ENCODE results near the gene B4GALNT1. TPM values are rescaled to one million over a fixed set of nuclear protein-coding genes. Genes with fewer than 3 reads are reported as not detected.

B4GALNT1 gene
- total and polyA plus RNA-seq, 2 donors (not counting 1 experiment from before 2014, with no cell fraction given) = 1.3 to 2.3 TPM

DNA sequence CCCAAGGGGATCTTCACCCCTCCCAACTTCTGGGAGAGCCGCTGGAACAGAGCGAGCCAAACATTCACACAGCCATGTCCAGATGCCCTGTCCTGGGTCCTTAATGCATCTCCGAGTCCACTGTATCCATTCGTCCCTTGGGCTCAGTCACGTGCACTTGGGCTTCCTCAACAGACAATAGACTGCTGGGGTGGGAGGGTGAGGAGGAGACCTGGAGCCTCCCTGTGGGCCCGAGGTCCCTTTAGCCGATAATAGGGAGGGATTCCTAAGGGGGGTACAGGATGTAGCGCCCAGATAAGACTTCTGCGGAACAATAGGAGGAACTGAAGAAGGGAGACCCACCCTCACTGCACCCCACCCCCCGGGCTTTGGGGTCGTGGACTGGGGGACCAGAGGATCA, 15.1 kb downstream of the B4GALNT1 start:
- Histone ChIP-seq H3K9me3 (ENCODE audit: control insufficient read depth, insufficient read depth, low read depth, low read length) (no peaks in the 10 kb centered on the region), H3K27me3 (ENCODE audit: control insufficient read depth, insufficient read depth, low read length) (peaks cover 28% of the 10 kb centered on the region), H3K4me2 (ENCODE audit: extremely low read depth, insufficient read depth, low read length) (no peak overlapping the region), H3K4me1 (ENCODE audit: control insufficient read depth, extremely low read depth, insufficient read depth, low read length) (peaks cover 5% of the 10 kb centered on the region), H2AFZ (ENCODE audit: low read length) (no peak overlapping the region), H3K9ac (ENCODE audit: insufficient read depth, low read length) (no peak overlapping the region), H4K20me1 (ENCODE audit: control insufficient read depth, extremely low read depth, insufficient read depth, low read length) (no peaks in the 10 kb centered on the region), H3K27ac (ENCODE audit: insufficient read depth, low read length) (no peak overlapping the region), H3K36me3 (ENCODE audit: control insufficient read depth, insufficient read depth, low read length) (no peaks in the 10 kb centered on the region), H3K4me3 (replicated peaks in 1 of 4; ENCODE audit: control extremely low read depth in 1 of 4, insufficient read depth in 1 of 4, low read depth in 3 of 4, low read length in 4 of 4) (no peak overlapping the region), H3K79me2 (ENCODE audit: control insufficient read depth, insufficient read depth, low read length) (no peaks in the 10 kb centered on the region)
- DNase-seq (ENCODE audit: low read depth in 2 of 2) = no peak
- TF ChIP-seq EZH2 (IDR thresholded peaks at IDR 0.05; ENCODE audit: low read length, missing control alignments) = no peak
- TF ChIP-seq, protein P1, sequence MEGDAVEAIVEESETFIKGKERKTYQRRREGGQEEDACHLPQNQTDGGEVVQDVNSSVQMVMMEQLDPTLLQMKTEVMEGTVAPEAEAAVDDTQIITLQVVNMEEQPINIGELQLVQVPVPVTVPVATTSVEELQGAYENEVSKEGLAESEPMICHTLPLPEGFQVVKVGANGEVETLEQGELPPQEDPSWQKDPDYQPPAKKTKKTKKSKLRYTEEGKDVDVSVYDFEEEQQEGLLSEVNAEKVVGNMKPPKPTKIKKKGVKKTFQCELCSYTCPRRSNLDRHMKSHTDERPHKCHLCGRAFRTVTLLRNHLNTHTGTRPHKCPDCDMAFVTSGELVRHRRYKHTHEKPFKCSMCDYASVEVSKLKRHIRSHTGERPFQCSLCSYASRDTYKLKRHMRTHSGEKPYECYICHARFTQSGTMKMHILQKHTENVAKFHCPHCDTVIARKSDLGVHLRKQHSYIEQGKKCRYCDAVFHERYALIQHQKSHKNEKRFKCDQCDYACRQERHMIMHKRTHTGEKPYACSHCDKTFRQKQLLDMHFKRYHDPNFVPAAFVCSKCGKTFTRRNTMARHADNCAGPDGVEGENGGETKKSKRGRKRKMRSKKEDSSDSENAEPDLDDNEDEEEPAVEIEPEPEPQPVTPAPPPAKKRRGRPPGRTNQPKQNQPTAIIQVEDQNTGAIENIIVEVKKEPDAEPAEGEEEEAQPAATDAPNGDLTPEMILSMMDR (conservative IDR thresholded peaks at IDR 0.05 in 1 of 2, IDR thresholded peaks at IDR 0.05 in 1 of 2; ENCODE audit: low read depth in 1 of 2, low read length in 2 of 2) = no peak

DNA sequence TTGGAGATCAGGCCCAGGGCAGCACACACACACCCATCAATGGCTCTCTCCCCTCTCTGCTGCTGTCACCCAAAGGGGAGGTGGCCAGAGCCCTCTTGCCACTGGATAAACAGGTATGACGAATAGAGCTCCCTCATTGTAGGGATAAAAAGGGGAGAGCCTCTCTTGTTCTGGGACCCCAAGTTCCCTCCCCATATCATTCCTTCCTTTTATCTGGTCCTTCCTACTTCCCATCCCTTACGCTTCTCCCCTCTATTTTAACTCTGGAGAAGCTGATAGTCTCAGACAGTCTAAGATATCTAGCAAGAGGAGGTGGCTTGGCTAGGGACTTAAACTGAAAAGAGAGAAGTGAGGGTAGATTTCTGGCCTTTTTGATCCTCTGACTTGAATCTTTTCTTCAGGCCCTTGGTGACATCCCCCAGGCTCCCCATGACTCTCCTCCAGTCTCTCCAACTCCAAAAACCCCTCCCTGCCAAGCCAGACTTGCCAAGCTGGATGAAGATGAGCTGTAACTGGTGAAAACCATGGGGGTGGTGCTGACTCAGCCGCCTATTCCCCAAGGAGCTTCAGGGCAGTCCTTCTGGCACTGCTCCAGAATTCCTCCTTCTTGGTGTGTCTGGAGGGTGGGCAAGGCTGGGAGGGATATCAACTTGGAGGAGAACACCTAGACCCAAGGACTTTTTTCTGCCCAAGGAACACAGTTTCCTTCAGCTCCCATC, 16.5 kb downstream of the B4GALNT1 start:
- DNase-seq (ENCODE audit: low read depth in 2 of 2) = peak in 1 of 2 donors; percentile 39
- Histone ChIP-seq H2AFZ (ENCODE audit: low read length) (no peak overlapping the region), H3K79me2 (ENCODE audit: control insufficient read depth, insufficient read depth, low read length) (no peaks in the 10 kb centered on the region), H3K27ac (ENCODE audit: insufficient read depth, low read length) (no peak overlapping the region), H3K4me3 (replicated peaks in 1 of 4; ENCODE audit: control extremely low read depth in 1 of 4, insufficient read depth in 1 of 4, low read depth in 3 of 4, low read length in 4 of 4) (no peak overlapping the region), H3K9ac (ENCODE audit: insufficient read depth, low read length) (no peak overlapping the region), H3K9me3 (ENCODE audit: control insufficient read depth, insufficient read depth, low read depth, low read length) (no peaks in the 10 kb centered on the region), H4K20me1 (ENCODE audit: control insufficient read depth, extremely low read depth, insufficient read depth, low read length) (no peaks in the 10 kb centered on the region), H3K4me1 (ENCODE audit: control insufficient read depth, extremely low read depth, insufficient read depth, low read length) (peaks cover 3% of the 10 kb centered on the region), H3K27me3 (ENCODE audit: control insufficient read depth, insufficient read depth, low read length) (peaks cover 17% of the 10 kb centered on the region), H3K36me3 (ENCODE audit: control insufficient read depth, insufficient read depth, low read length) (no peaks in the 10 kb centered on the region), H3K4me2 (ENCODE audit: extremely low read depth, insufficient read depth, low read length) (no peak overlapping the region)
- no peak for TF ChIP-seq EZH2 (IDR thresholded peaks at IDR 0.05; ENCODE audit: low read length, missing control alignments)
- TF ChIP-seq, protein P1 (conservative IDR thresholded peaks at IDR 0.05 in 1 of 2, IDR thresholded peaks at IDR 0.05 in 1 of 2; ENCODE audit: low read depth in 1 of 2, low read length in 2 of 2) = no peak

DNA sequence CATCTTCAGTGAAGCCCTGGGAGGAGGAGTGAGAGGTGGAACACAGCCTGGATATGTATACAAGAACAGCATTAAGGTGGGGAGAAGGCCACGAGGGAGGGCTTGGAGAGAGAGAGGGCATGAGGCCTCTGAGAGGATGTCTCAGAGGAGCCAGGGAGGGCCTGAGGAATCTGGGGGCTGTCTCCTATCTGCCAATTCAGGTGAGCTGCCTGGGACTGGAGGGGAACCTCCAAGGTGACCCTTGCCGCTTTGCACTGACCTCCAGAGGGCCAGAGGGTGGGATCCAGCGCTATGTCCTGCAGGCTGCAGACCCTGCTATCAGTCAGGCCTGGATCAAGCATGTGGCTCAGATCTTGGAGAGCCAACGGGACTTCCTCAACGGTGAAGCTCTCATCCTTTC, 17.4 kb downstream of the B4GALNT1 start:
- Histone ChIP-seq H3K79me2 (ENCODE audit: control insufficient read depth, insufficient read depth, low read length) (no peaks in the 10 kb centered on the region), H3K9ac (ENCODE audit: insufficient read depth, low read length) (no peak overlapping the region), H3K4me1 (ENCODE audit: control insufficient read depth, extremely low read depth, insufficient read depth, low read length) (peaks cover 5% of the 10 kb centered on the region), H3K27me3 (ENCODE audit: control insufficient read depth, insufficient read depth, low read length) (peaks cover 8% of the 10 kb centered on the region), H3K27ac (ENCODE audit: insufficient read depth, low read length) (no peak overlapping the region), H4K20me1 (ENCODE audit: control insufficient read depth, extremely low read depth, insufficient read depth, low read length) (no peaks in the 10 kb centered on the region), H2AFZ (ENCODE audit: low read length) (no peak overlapping the region), H3K9me3 (ENCODE audit: control insufficient read depth, insufficient read depth, low read depth, low read length) (no peaks in the 10 kb centered on the region), H3K4me3 (replicated peaks in 1 of 4; ENCODE audit: control extremely low read depth in 1 of 4, insufficient read depth in 1 of 4, low read depth in 3 of 4, low read length in 4 of 4) (no peak overlapping the region), H3K4me2 (ENCODE audit: extremely low read depth, insufficient read depth, low read length) (no peak overlapping the region), H3K36me3 (ENCODE audit: control insufficient read depth, insufficient read depth, low read length) (no peaks in the 10 kb centered on the region)
- TF ChIP-seq, protein P1 (conservative IDR thresholded peaks at IDR 0.05 in 1 of 2, IDR thresholded peaks at IDR 0.05 in 1 of 2; ENCODE audit: low read depth in 1 of 2, low read length in 2 of 2) = no peak
- TF ChIP-seq EZH2 (IDR thresholded peaks at IDR 0.05; ENCODE audit: low read length, missing control alignments) = no peak
- no peak for DNase-seq (ENCODE audit: low read depth in 2 of 2)

Measured in fibroblast of lung (primary cell).